Spleen (tissue), 11 donors: ENCODE results near the gene PCDH15. TPM values are rescaled to one million over a fixed set of nuclear protein-coding genes. Genes with fewer than 3 reads are reported as not detected.

ENCODE experiments used
- DNase-seq: peaks from one replicate; pipeline ENCODE4 v3.0.0-alpha.2; 2020
- H3K27ac ChIP-seq, 8 donors: fragments of 200-600 bp; sonication (generic) in 7 of 8; 1 replicate in 4 of 8; 2 replicates in 4 of 8; pipeline versions ENCODE4 v1.5.0 to v1.8.0; 2016 to 2021; ENCODE audit warnings: inconsistent platforms in 4 of 8, mild to moderate bottlenecking in 4 of 8, moderate library complexity in 1 of 8
- H3K27me3 ChIP-seq, 7 donors: fragments of 200-600 bp; sonication (generic) in 6 of 7; replicated peaks in 1 of 7; 1 replicate in 4 of 7; 2 replicates in 3 of 7; pipeline versions ENCODE4 v1.5.0 to v1.8.0; 2016 to 2021; ENCODE audit warnings: inconsistent platforms in 3 of 7, mild to moderate bottlenecking in 1 of 7
- H3K36me3 ChIP-seq, 6 donors: fragments of 200-600 bp; sonication (generic) in 5 of 6; 1 replicate in 4 of 6; 2 replicates in 2 of 6; pipeline versions ENCODE4 v1.5.0 to v1.8.0; 2016 to 2021; ENCODE audit warnings: inconsistent platforms in 2 of 6
- H3K4me1 ChIP-seq, 6 donors: fragments of 200-600 bp; sonication (generic) in 5 of 6; 1 replicate in 3 of 6; 2 replicates in 3 of 6; pipeline versions ENCODE4 v1.5.0 to v1.8.0; 2016 to 2021; ENCODE audit warnings: inconsistent platforms in 3 of 6
- H3K4me3 ChIP-seq, 8 donors: fragments of 200-600 bp; sonication (generic) in 7 of 8; 1 replicate in 4 of 8; 2 replicates in 4 of 8; pipeline versions ENCODE4 v1.5.0 to v1.8.0; 2016 to 2021; ENCODE audit warnings: inconsistent platforms in 4 of 8, mild to moderate bottlenecking in 4 of 8, moderate library complexity in 2 of 8
- H3K9me3 ChIP-seq, 8 donors: fragments of 200-600 bp; sonication (generic) in 7 of 8; 1 replicate in 4 of 8; 2 replicates in 4 of 8; pipeline versions ENCODE4 v1.5.0 to v1.8.0; 2016 to 2021; ENCODE audit warnings: inconsistent platforms in 4 of 8
- CTCF ChIP-seq, 11 experiments: fragments of 200-600 bp in 7 of 11; fragments of 450-650 bp in 4 of 11; sonication (generic) in 4 of 11; IDR thresholded peaks in 8 of 11; conservative IDR thresholded peaks in 3 of 11; 1 replicate in 7 of 11; 2 replicates in 4 of 11; pipeline versions ENCODE4 v1.4.0 to v1.8.0; 2016 to 2021; ENCODE audit warnings: antibody characterized with exemption in 11 of 11, inconsistent platforms in 4 of 11, mild to moderate bottlenecking in 1 of 11
- POLR2A ChIP-seq, 3 donors: fragments of 450-650 bp; IDR thresholded peaks; one replicate each; pipeline ENCODE4 v1.5.1; 2017; ENCODE audit warnings: antibody characterized with exemption in 3 of 3, mild to moderate bottlenecking in 1 of 3
- POLR2AphosphoS5 ChIP-seq, 3 donors: sonication (generic); formaldehyde crosslinking; IDR thresholded peaks; one replicate each; pipeline ENCODE4 v1.5.1; 2017; ENCODE audit warnings: antibody characterized with exemption in 3 of 3
- whole genome bisulfite sequencing, 5 donors: extraction: QIAGEN DNeasy Blood & Tissue Kit in 3 of 5; methylation state at CpG; one replicate each; pipeline versions ENCODE4 v1.1.5 to v1.1.7; 2013 to 2018; 5-methylcytosine and 5-hydroxymethylcytosine counted together
- intact Hi-C: fragments of 100-400 bp; cut with DNase I; formaldehyde crosslinking; loops from one replicate; pipeline ENCODE4 v1.15.0; 2023; ENCODE audit warnings: low total_unique reads
- polyA plus RNA-seq, 3 donors: library from polyadenylated mRNA; stranded (reverse); fragments of 200-250 nt; gene quantifications; one replicate each; pipeline ENCODE4 v1.2.1, GENCODE V29; 2013
- total RNA-seq, 7 donors: library from RNA; depleted of rRNA in 3 of 7; stranded (reverse); fragments of >200 nt in 3 of 7; fragmentation: NEBNext Ultra II Directional in 4 of 7; extraction: Animal tissue kit (Norgen Biotek cat#: 25700) in 4 of 7; gene quantifications; one replicate each; pipeline versions ENCODE4 v1.1.0 to v1.2.1, GENCODE V29; 2016 to 2021
- donor health status: healthy with polysubstance abuse.
- donor health status: DM: no; HTN: no; CAD: no; lungs with moderate emphysema.
- donor health status: DM: no; HTN: no; CAD: no.
- donor health status: Bipolar disorder and iron deficiency.
- donor health status: healthy.
- donor health status: DM: no; HTN: no; CAD: no.
- donor health status: DM: yes; HTN: yes; CAD: no.

PCDH15 gene
- total and polyA plus RNA-seq, 10 donors = 0.24 to 2.1 (median 0.83) TPM

DNA sequence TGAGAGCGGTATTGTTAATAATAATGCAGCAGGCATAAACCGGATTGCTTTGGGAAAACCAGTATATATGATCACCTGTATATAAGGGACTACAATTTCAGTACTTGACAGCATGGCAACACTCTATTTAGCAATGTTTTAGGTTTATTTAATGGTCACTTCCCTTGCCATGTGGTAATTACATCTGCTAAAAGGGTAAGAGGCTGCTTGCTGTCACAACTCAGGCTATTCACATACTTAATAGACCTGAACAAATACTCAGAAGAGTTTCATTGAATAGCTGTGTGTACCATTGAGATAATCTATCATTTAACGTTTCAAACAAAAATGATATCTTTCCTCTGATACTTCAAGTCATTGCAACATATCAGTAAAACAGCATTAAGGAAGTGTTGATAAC, 90.1 kb downstream of the PCDH15 start:
- Histone ChIP-seq H3K4me3 (no peak overlapping the region), H3K9me3 (peaks cover 0 to 9% (median 3%) of the 10 kb centered on the region in 8 donors), H3K27me3 (no peaks in the 10 kb centered on the region), H3K27ac (no peak overlapping the region), H3K36me3 (no peaks in the 10 kb centered on the region), H3K4me1 (no peaks in the 10 kb centered on the region)
- WGBS, 5 donors = 68 to 81% (median 78%) methylated on average over 3 of the region's 3 CpGs
- TF ChIP-seq POLR2AphosphoS5 (IDR thresholded peaks at IDR 0.05) (no peak), POLR2A (IDR thresholded peaks at IDR 0.05) (no peak)
- intact Hi-C loops = no loop called here
- DNase-seq = no peak

DNA sequence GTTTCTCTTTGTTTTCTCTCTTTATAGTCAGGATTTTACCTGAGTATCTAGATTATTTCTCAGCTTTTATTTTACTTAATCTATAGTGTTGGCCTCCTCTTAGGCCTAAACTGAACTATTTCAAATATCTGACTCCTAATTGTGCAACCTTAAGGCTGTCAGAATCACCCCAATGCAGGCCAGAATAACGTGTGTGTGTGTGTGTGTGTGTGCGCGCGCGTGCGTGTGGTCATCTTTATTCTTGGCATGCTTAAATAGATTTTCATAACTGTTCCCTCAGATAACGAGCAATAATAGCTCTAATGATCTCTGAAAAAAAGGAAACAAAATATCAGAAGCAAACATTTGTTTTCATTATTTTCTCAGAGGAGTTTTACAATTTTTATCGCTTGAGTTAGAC, 92.4 kb downstream of the PCDH15 start:
- no peaks in the 10 kb centered on the region for H3K27me3 ChIP-seq
- intact Hi-C loops = no loop called here
- H3K4me1 ChIP-seq = no peaks in the 10 kb centered on the region
- H3K9me3 ChIP-seq = peaks cover 0 to 10% (median 2%) of the 10 kb centered on the region in 8 donors
- H3K27ac ChIP-seq = no peak overlapping the region
- no peak for DNase-seq
- 68 to 76% (median 71%) methylated on average over 8 of the region's 8 CpGs for WGBS, 5 donors
- no peak for TF ChIP-seq POLR2AphosphoS5 (IDR thresholded peaks at IDR 0.05)
- no peak for TF ChIP-seq POLR2A (IDR thresholded peaks at IDR 0.05)
- no peak for TF ChIP-seq CTCF (IDR thresholded peaks at IDR 0.05 in 8 of 11, conservative IDR thresholded peaks at IDR 0.05 in 3 of 11)
- no peaks in the 10 kb centered on the region for H3K36me3 ChIP-seq
- no peak overlapping the region for H3K4me3 ChIP-seq

DNA sequence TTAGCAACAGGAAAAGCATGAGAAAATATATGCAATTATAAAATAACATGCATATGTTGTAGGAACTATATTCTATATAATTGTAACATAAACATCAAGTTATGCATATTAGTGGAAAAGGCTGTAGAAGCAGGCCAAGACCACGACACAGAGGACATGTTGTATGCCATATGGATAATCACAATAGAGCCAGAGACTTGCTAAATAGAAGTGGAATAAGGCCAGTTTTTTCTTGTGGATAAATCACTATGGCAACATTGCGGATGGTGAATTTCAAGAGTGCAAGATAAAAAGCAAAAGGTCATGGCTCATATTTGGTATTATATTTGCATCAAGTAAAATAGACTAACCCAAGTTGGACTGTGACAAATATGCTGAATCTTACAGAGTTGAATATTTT, 93.0 kb downstream of the PCDH15 start:
- DNase-seq = no peak
- WGBS, 5 donors = 62 to 70% (median 65%) methylated on average over 2 of the region's 2 CpGs
- Histone ChIP-seq H3K4me3 (no peak overlapping the region), H3K27me3 (no peaks in the 10 kb centered on the region), H3K27ac (no peak overlapping the region), H3K9me3 (peaks cover 0 to 10% (median 3%) of the 10 kb centered on the region in 8 donors), H3K36me3 (no peaks in the 10 kb centered on the region), H3K4me1 (no peaks in the 10 kb centered on the region)
- intact Hi-C loops = no loop called here
- TF ChIP-seq POLR2A (IDR thresholded peaks at IDR 0.05) (no peak), POLR2AphosphoS5 (IDR thresholded peaks at IDR 0.05) (no peak), CTCF (IDR thresholded peaks at IDR 0.05 in 8 of 11, conservative IDR thresholded peaks at IDR 0.05 in 3 of 11) (no peak)

- 71 to 84% (median 83%) methylated on average over 3 of the region's 3 CpGs for whole genome bisulfite sequencing, 5 donors
- Histone ChIP-seq H3K27me3 (no peaks in the 10 kb centered on the region), H3K4me1 (no peaks in the 10 kb centered on the region), H3K27ac (no peak overlapping the region), H3K4me3 (no peak overlapping the region), H3K36me3 (no peaks in the 10 kb centered on the region), H3K9me3 (peaks cover 0 to 40% (median 3%) of the 10 kb centered on the region in 8 donors)
- no peak for DNase-seq
- intact Hi-C loops = no loop called here
- TF ChIP-seq POLR2AphosphoS5 (IDR thresholded peaks at IDR 0.05) (no peak), CTCF (IDR thresholded peaks at IDR 0.05 in 8 of 11, conservative IDR thresholded peaks at IDR 0.05 in 3 of 11) (no peak), POLR2A (IDR thresholded peaks at IDR 0.05) (no peak)
These were observed 98.2 kb downstream of the PCDH15 start for GRCh38 chr10:54702583-54703485.
